ENCODE data around the gene TSPAN12. TPM values are rescaled to one million over a fixed set of nuclear protein-coding genes. Genes with fewer than 3 reads are reported as not detected.

Gene TSPAN12
- total RNA-seq, 1 experiment from 2014 or later: not detected

- H3K9me3 Mint-ChIP-seq (ENCODE audit: unreplicated experiment): no peaks in the 10 kb centered on the region
- no peaks in the 10 kb centered on the region for H3K4me1 Mint-ChIP-seq (ENCODE audit: insufficient read depth, unreplicated experiment)
- intact Hi-C loops (cut with micrococcal nuclease): no loop called here
- no peaks in the 10 kb centered on the region for H3K36me3 Mint-ChIP-seq (ENCODE audit: insufficient read depth, unreplicated experiment)
- ChIA-PET POLR2A (interaction anchor here (0.7 kb wide), 1 partner anchor 177 kb away, joined by 3 read pairs; no protein-coding TSS in a partner anchor), CTCF (interaction anchor here (1.2 kb wide), 1 partner anchor 181 kb away, joined by 3 read pairs; no protein-coding TSS in a partner anchor)
- H3K4me3 Mint-ChIP-seq (ENCODE audit: unreplicated experiment): no peak overlapping the region
- TF ChIP-seq, protein P1, sequence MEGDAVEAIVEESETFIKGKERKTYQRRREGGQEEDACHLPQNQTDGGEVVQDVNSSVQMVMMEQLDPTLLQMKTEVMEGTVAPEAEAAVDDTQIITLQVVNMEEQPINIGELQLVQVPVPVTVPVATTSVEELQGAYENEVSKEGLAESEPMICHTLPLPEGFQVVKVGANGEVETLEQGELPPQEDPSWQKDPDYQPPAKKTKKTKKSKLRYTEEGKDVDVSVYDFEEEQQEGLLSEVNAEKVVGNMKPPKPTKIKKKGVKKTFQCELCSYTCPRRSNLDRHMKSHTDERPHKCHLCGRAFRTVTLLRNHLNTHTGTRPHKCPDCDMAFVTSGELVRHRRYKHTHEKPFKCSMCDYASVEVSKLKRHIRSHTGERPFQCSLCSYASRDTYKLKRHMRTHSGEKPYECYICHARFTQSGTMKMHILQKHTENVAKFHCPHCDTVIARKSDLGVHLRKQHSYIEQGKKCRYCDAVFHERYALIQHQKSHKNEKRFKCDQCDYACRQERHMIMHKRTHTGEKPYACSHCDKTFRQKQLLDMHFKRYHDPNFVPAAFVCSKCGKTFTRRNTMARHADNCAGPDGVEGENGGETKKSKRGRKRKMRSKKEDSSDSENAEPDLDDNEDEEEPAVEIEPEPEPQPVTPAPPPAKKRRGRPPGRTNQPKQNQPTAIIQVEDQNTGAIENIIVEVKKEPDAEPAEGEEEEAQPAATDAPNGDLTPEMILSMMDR (IDR thresholded peaks at IDR 0.05; ENCODE audit: unreplicated experiment): no peak
- H3K27me3 Mint-ChIP-seq (ENCODE audit: insufficient read depth, unreplicated experiment): peaks cover 53% of the 10 kb centered on the region
- no peak overlapping the region for H3K27ac Mint-ChIP-seq (ENCODE audit: low read depth, unreplicated experiment)
- DNase-seq (ENCODE audit: unreplicated experiment): no peak
- no TSS peak for BruUV-seq (replicated peaks)
Observed at GRCh38 chr7:120760050-120760449, 97.9 kb downstream of the TSPAN12 start.

GRCh38 chr7:120743128-120743527 lies 114.8 kb downstream of the TSPAN12 start:
- Mint-ChIP-seq H3K4me3 (ENCODE audit: unreplicated experiment) (no peak overlapping the region), H3K36me3 (ENCODE audit: insufficient read depth, unreplicated experiment) (no peaks in the 10 kb centered on the region), H3K27me3 (ENCODE audit: insufficient read depth, unreplicated experiment) (peaks cover 95% of the 10 kb centered on the region), H3K9me3 (ENCODE audit: unreplicated experiment) (no peaks in the 10 kb centered on the region), H3K27ac (ENCODE audit: low read depth, unreplicated experiment) (no peak overlapping the region), H3K4me1 (ENCODE audit: insufficient read depth, unreplicated experiment) (no peaks in the 10 kb centered on the region)
- ChIA-PET CTCF (interaction anchor here (0.6 to 1.2 kb wide), 2 partner anchors 12 to 31 kb away, joined by 3 read pairs; no protein-coding TSS in a partner anchor), POLR2A (no interaction called here)
- no TSS peak for BruUV-seq (replicated peaks)
- no peak for DNase-seq (ENCODE audit: unreplicated experiment)
- intact Hi-C loops (cut with micrococcal nuclease): no loop called here
- TF ChIP-seq, protein P1 (IDR thresholded peaks at IDR 0.05; ENCODE audit: unreplicated experiment): no peak

GRCh38 chr7:120742372-120742771 lies 115.6 kb downstream of the TSPAN12 start:
- intact Hi-C loops (cut with micrococcal nuclease): no loop called here
- Mint-ChIP-seq H3K4me3 (ENCODE audit: unreplicated experiment) (no peak overlapping the region), H3K27me3 (ENCODE audit: insufficient read depth, unreplicated experiment) (peaks cover 95% of the 10 kb centered on the region), H3K36me3 (ENCODE audit: insufficient read depth, unreplicated experiment) (no peaks in the 10 kb centered on the region), H3K9me3 (ENCODE audit: unreplicated experiment) (no peaks in the 10 kb centered on the region), H3K4me1 (ENCODE audit: insufficient read depth, unreplicated experiment) (no peaks in the 10 kb centered on the region), H3K27ac (ENCODE audit: low read depth, unreplicated experiment) (no peak overlapping the region)
- POLR2A ChIA-PET: no interaction called here
- CTCF ChIA-PET: interaction anchor here (1.2 kb wide), 1 partner anchor 11 kb away, joined by 3 read pairs; no protein-coding TSS in a partner anchor
- no TSS peak for BruUV-seq (replicated peaks)
- no peak for DNase-seq (ENCODE audit: unreplicated experiment)
- TF ChIP-seq, protein P1 (IDR thresholded peaks at IDR 0.05; ENCODE audit: unreplicated experiment): no peak

DNA sequence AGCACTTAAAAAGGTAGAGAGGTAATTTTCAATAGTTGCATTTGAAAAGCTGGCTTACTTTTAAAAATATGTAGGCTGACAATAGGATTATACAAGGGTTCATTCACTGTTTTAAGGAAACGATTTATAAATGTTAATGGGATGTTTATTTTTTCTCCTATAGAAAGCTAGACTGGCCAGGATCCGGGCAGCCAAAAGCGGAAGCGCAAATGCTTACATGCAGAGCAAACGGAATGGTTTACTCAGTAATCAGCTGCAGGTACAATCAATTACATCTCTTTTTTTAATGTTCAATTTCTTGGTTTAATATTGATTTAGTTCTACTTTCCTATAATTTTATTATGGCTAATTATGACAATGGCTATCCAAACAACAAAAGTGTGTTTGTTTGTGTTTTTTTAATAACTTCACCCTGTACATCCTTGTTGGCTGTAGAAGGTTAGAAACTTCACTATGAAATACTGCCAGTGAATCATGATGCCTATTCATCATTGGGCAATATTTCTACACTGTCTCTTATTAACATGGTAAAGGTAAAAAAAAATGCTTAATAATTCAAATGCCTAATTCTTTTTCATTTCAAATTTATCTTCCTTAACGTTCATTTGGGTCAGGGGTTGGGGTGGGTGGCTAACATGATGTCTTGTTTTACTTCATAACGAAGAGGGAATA lies 116.4 kb downstream of the TSPAN12 start:
- Mint-ChIP-seq H3K4me3 (ENCODE audit: unreplicated experiment) (no peak overlapping the region), H3K36me3 (ENCODE audit: insufficient read depth, unreplicated experiment) (no peaks in the 10 kb centered on the region), H3K27me3 (ENCODE audit: insufficient read depth, unreplicated experiment) (peaks cover 97% of the 10 kb centered on the region), H3K27ac (ENCODE audit: low read depth, unreplicated experiment) (no peak overlapping the region), H3K9me3 (ENCODE audit: unreplicated experiment) (no peaks in the 10 kb centered on the region), H3K4me1 (ENCODE audit: insufficient read depth, unreplicated experiment) (no peaks in the 10 kb centered on the region)
- ChIA-PET CTCF (interaction anchor here (0.7 to 0.8 kb wide), 2 partner anchors 22 to 90 kb away, joined by 3 to 4 read pairs; no protein-coding TSS in a partner anchor), POLR2A (no interaction called here)
- no peak for DNase-seq (ENCODE audit: unreplicated experiment)
- TF ChIP-seq, protein P1 (IDR thresholded peaks at IDR 0.05; ENCODE audit: unreplicated experiment): no peak
- no TSS peak for BruUV-seq (replicated peaks)
- intact Hi-C loops (cut with micrococcal nuclease): no loop called here
